Lower lobe of right lung (tissue), 2 donors: ENCODE data around the gene HK2. TPM values are rescaled to one million over a fixed set of nuclear protein-coding genes. Genes with fewer than 3 reads are reported as not detected.

Experiments used
- ATAC-seq, 2 donors: fragments of 200-7000 bp; cut with Tn5 transposase; one replicate each; pipeline ENCODE4 v1.9.1; 2020 to 2022; ENCODE audit warnings: mild to moderate bottlenecking in 2 of 2, moderate library complexity in 2 of 2
- DNase-seq: peaks from one replicate; pipeline ENCODE4 v3.0.0-alpha.2; 2020
- H3K27ac ChIP-seq: fragments of 200-600 bp; one replicate; pipeline ENCODE4 v1.8.0; 2022
- H3K27me3 ChIP-seq: fragments of 200-600 bp; one replicate; pipeline ENCODE4 v1.8.0; 2022; ENCODE audit warnings: low read depth
- H3K36me3 ChIP-seq: fragments of 200-600 bp; one replicate; pipeline ENCODE4 v1.8.0; 2022; ENCODE audit warnings: mild to moderate bottlenecking
- H3K4me1 ChIP-seq: fragments of 200-600 bp; one replicate; pipeline ENCODE4 v1.8.0; 2022
- H3K4me3 ChIP-seq: fragments of 200-600 bp; one replicate; pipeline ENCODE4 v1.8.0; 2022; ENCODE audit warnings: mild to moderate bottlenecking
- H3K9me3 ChIP-seq: fragments of 200-600 bp; one replicate; pipeline ENCODE4 v1.8.0; 2022
- CTCF ChIP-seq: fragments of 200-600 bp; IDR thresholded peaks from one replicate; pipeline ENCODE4 v1.8.0; 2022; ENCODE audit warnings: antibody characterized with exemption, mild to moderate bottlenecking
- intact Hi-C: fragments of 100-400 bp; cut with DNase I; formaldehyde crosslinking; loops from one replicate; pipeline ENCODE4 v1.11.0; 2022
- total RNA-seq: library from RNA; stranded (reverse); fragmentation: NEBNext Ultra II Directional; extraction: Animal tissue kit (Norgen Biotek cat#: 25700); gene quantifications from one replicate; pipeline ENCODE4 v1.2.1, GENCODE V29; 2021
- donor health status: DM: no; HTN: yes; CAD: no; lungs with severe emphysema.

The HK2 gene
- total RNA-seq, 1 donor from 2014 or later: 86.7 TPM

GRCh38 chr2:74922592-74923227, 88.8 kb downstream of the HK2 start:
- DNase-seq (no peak), ATAC-seq (peak; percentile 3 to 33)
- Histone ChIP-seq H3K4me3 (no peak overlapping the region), H3K27ac (no peak overlapping the region), H3K27me3 (peaks cover 4% of the 10 kb centered on the region), H3K4me1 (peaks cover 7% of the 10 kb centered on the region), H3K36me3 (no peaks in the 10 kb centered on the region), H3K9me3 (no peaks in the 10 kb centered on the region)
- intact Hi-C loops: no loop called here
- no peak for TF ChIP-seq CTCF

GRCh38 chr2:74924463-74925265, 90.7 kb downstream of the HK2 start:
- Histone ChIP-seq H3K4me1 (peaks cover 4% of the 10 kb centered on the region), H3K9me3 (no peaks in the 10 kb centered on the region), H3K4me3 (no peak overlapping the region), H3K27ac (no peak overlapping the region), H3K27me3 (peaks cover 4% of the 10 kb centered on the region), H3K36me3 (no peaks in the 10 kb centered on the region)
- no peak for TF ChIP-seq CTCF
- intact Hi-C loops: no loop called here
- ATAC-seq (peak; percentile 13 to 39), DNase-seq (no peak)

- Histone ChIP-seq H3K4me3 (no peak overlapping the region), H3K27ac (no peak overlapping the region), H3K4me1 (no peaks in the 10 kb centered on the region), H3K27me3 (no peaks in the 10 kb centered on the region), H3K9me3 (no peaks in the 10 kb centered on the region), H3K36me3 (no peaks in the 10 kb centered on the region)
- no peak for DNase-seq
- intact Hi-C loops: no loop called here
- TF ChIP-seq CTCF: no peak
- no peak for ATAC-seq
Observed at GRCh38 chr2:74925361-74925786, 91.4 kb downstream of the HK2 start.

GRCh38 chr2:74927621-74928020, 93.7 kb downstream of the HK2 start:
- TF ChIP-seq CTCF: no peak
- intact Hi-C loops: no loop called here
- H3K4me3 ChIP-seq: no peak overlapping the region

GRCh38 chr2:74930811-74931486, 97.0 kb downstream of the HK2 start:
- H3K9me3 ChIP-seq: no peaks in the 10 kb centered on the region
- no peaks in the 10 kb centered on the region for H3K27me3 ChIP-seq
- intact Hi-C loops: no loop called here
- no peak for TF ChIP-seq CTCF
- H3K27ac ChIP-seq: no peak overlapping the region
- H3K36me3 ChIP-seq: no peaks in the 10 kb centered on the region
- H3K4me3 ChIP-seq: no peak overlapping the region
- ATAC-seq (no peak), DNase-seq (no peak)
- H3K4me1 ChIP-seq: no peaks in the 10 kb centered on the region

More at GRCh38 chr2:74927621-74928020, 93.7 kb downstream of the HK2 start:
- Histone ChIP-seq H3K9me3 (no peaks in the 10 kb centered on the region), H3K27ac (no peak overlapping the region), H3K4me1 (no peaks in the 10 kb centered on the region), H3K36me3 (no peaks in the 10 kb centered on the region), H3K27me3 (no peaks in the 10 kb centered on the region)
- no peak for ATAC-seq
- no peak for DNase-seq
